WTC11 (cell line): ENCODE measurements around the gene IRX4. TPM values are rescaled to one million over a fixed set of nuclear protein-coding genes. Genes with fewer than 3 reads are reported as not detected.

Source experiments
- ATAC-seq: fragments of 200-7000 bp; cut with Tn5 transposase; 2 replicates; pipeline ENCODE4 v1.10.0; 2021; ENCODE audit warnings: mild to moderate bottlenecking, moderate library complexity
- CTCF ChIA-PET: fragments of 300-600 bp; sonication (Branson Sonifier 250); formaldehyde crosslinking; loops from one replicate; lab custom pipeline; 2021; ENCODE audit warnings: antibody characterized with exemption; lab: Charles Lee
- POLR2A ChIA-PET: fragments of 350-600 bp; sonication (Branson Sonifier 250); formaldehyde crosslinking; loops from one replicate; lab custom pipeline; 2021; ENCODE audit warnings: antibody characterized with exemption; lab: Charles Lee
- DNase-seq: peaks from one replicate; pipeline ENCODE4 v3.0.0; 2021; ENCODE audit warnings: low spot score
- H3K27ac Mint-ChIP-seq: 2 replicates; pipeline ENCODE4 v1.8.0; 2021; ENCODE audit warnings: mixed read lengths
- H3K27me3 Mint-ChIP-seq: 2 replicates; pipeline ENCODE4 v1.8.0; 2021; ENCODE audit warnings: low read depth, mild to moderate bottlenecking, moderate library complexity, mixed read lengths
- H3K36me3 Mint-ChIP-seq: 2 replicates; pipeline ENCODE4 v1.8.0; 2021; ENCODE audit warnings: mixed read lengths
- H3K4me1 Mint-ChIP-seq: 2 replicates; pipeline ENCODE4 v1.8.0; 2022; ENCODE audit warnings: mixed read lengths
- H3K4me3 Mint-ChIP-seq: 2 replicates; pipeline ENCODE4 v1.8.0; 2021; ENCODE audit warnings: mild to moderate bottlenecking, moderate library complexity, mixed read lengths
- H3K9me3 Mint-ChIP-seq: 2 replicates; pipeline ENCODE4 v1.8.0; 2021; ENCODE audit warnings: mixed read lengths
- JUN ChIP-seq: sonication (generic); formaldehyde crosslinking; IDR thresholded peaks from 2 replicates; pipeline ENCODE4 v1.8.0; 2023; ENCODE audit warnings: mild to moderate bottlenecking, missing genetic modification reagents
- MXD4 ChIP-seq: fragments of 250-450 bp; sonication (Bioruptor Pico); IDR thresholded peaks from 2 replicates; pipeline ENCODE4 v1.8.0; 2021; ENCODE audit warnings: mild to moderate bottlenecking, moderate library complexity, borderline replicate concordance
- RELA ChIP-seq: sonication (generic); formaldehyde crosslinking; IDR thresholded peaks from 2 replicates; pipeline ENCODE4 v1.8.1; 2022; ENCODE audit warnings: missing genetic modification reagents, mild to moderate bottlenecking, borderline replicate concordance
- SP1 ChIP-seq: sonication (generic); formaldehyde crosslinking; conservative IDR thresholded peaks from 2 replicates; pipeline ENCODE4 v1.8.1; 2022; ENCODE audit warnings: missing genetic modification reagents
- ZNF121 ChIP-seq: sonication (generic); formaldehyde crosslinking; IDR thresholded peaks from 2 replicates; pipeline ENCODE4 v1.8.0; 2023; ENCODE audit warnings: missing genetic modification reagents
- total RNA-seq: library from RNA; stranded (reverse); gene quantifications from 3 replicates; pipeline ENCODE4 v1.2.3, GENCODE V29; 2021
- TF ChIP-seq, protein P1 (sequence below): sonication (generic); formaldehyde crosslinking; IDR thresholded peaks from 2 replicates; pipeline ENCODE4 v1.8.0; 2023; ENCODE audit warnings: mild to moderate bottlenecking, missing genetic modification reagents
- TF ChIP-seq, protein P2 (sequence below): sonication (generic); formaldehyde crosslinking; IDR thresholded peaks from 2 replicates; pipeline ENCODE4 v1.8.1; 2023; ENCODE audit warnings: mild to moderate bottlenecking, missing genetic modification reagents
- TF ChIP-seq, protein P3 (sequence below): fragments of 250-450 bp; sonication (Bioruptor Pico); conservative IDR thresholded peaks from 2 replicates; pipeline ENCODE4 v1.9.0; 2021; ENCODE audit warnings: mild to moderate bottlenecking
- TF ChIP-seq, protein P4 (sequence below): sonication (generic); formaldehyde crosslinking; conservative IDR thresholded peaks from 2 replicates; pipeline ENCODE4 v1.8.1; 2023; ENCODE audit warnings: mild to moderate bottlenecking, low read depth, missing genetic modification reagents, moderate library complexity
- TF ChIP-seq, protein P5 (sequence below): sonication (generic); formaldehyde crosslinking; IDR thresholded peaks from 2 replicates; pipeline ENCODE4 v1.8.1; 2023; ENCODE audit warnings: mild to moderate bottlenecking, missing genetic modification reagents, moderate library complexity
- TF ChIP-seq, protein P6 (sequence below): sonication (generic); formaldehyde crosslinking; IDR thresholded peaks from 2 replicates; pipeline ENCODE4 v1.8.0; 2022; ENCODE audit warnings: mild to moderate bottlenecking, missing genetic modification reagents
- TF ChIP-seq, protein P7 (sequence below): fragments of 250-450 bp; sonication (Bioruptor Pico); IDR thresholded peaks from 2 replicates; pipeline ENCODE4 v1.9.0; 2021; ENCODE audit warnings: mild to moderate bottlenecking

The IRX4 gene
- total RNA-seq, 1 experiment from 2014 or later = 9.0 TPM

DNA sequence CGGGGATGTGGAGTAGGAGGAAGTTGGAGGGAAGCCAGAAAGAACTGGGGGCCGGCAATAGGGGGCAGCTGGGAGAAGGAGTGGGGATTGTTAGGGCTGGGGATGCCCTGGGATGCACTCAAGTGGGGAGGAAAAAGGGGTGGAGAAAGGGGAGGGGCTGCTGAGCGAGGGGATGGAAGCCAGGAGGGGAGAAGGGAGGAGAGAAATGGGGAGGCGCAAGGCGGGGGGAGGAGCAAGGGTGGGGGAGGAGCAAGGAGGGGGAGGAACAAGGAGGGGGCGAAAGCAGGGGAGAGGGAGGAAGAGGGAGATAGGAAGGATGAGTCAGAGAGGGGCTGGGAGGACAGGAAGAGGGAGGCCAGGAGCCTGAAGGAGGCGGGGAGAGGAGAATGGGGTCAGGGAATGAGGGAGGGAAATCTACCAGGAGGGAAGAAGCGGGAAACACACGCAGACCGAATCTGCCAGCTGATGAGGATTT lies 1.6 kb downstream of the IRX4 start:
- H3K27me3 Mint-ChIP-seq = peaks cover 89% of the 10 kb centered on the region
- POLR2A ChIA-PET = interaction anchor here (0.7 kb wide), 1 partner anchor 657 kb away, joined by 5 read pairs; no protein-coding TSS in a partner anchor
- ATAC-seq = peak; percentile 14
- TF ChIP-seq MXD4 = no peak
- peak; percentile 11; the same call in 1 of the 2 replicates for TF ChIP-seq SP1 (CRISPR knock-in tag)
- TF ChIP-seq, protein P1, sequence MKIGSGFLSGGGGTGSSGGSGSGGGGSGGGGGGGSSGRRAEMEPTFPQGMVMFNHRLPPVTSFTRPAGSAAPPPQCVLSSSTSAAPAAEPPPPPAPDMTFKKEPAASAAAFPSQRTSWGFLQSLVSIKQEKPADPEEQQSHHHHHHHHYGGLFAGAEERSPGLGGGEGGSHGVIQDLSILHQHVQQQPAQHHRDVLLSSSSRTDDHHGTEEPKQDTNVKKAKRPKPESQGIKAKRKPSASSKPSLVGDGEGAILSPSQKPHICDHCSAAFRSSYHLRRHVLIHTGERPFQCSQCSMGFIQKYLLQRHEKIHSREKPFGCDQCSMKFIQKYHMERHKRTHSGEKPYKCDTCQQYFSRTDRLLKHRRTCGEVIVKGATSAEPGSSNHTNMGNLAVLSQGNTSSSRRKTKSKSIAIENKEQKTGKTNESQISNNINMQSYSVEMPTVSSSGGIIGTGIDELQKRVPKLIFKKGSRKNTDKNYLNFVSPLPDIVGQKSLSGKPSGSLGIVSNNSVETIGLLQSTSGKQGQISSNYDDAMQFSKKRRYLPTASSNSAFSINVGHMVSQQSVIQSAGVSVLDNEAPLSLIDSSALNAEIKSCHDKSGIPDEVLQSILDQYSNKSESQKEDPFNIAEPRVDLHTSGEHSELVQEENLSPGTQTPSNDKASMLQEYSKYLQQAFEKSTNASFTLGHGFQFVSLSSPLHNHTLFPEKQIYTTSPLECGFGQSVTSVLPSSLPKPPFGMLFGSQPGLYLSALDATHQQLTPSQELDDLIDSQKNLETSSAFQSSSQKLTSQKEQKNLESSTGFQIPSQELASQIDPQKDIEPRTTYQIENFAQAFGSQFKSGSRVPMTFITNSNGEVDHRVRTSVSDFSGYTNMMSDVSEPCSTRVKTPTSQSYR (CRISPR knock-in tag) = peak; percentile 62; the same call in 1 of the 2 replicates
- TF ChIP-seq, all 79 proteins: peak for 2
- Mint-ChIP-seq H3K9me3 (no peaks in the 10 kb centered on the region), H3K27ac (no peak overlapping the region), H3K36me3 (peaks cover 11% of the 10 kb centered on the region), H3K4me3 (peak overlapping the region; percentile 66), H3K4me1 (peaks cover 33% of the 10 kb centered on the region)
- CTCF ChIA-PET = interaction anchor here (0.6 kb wide), 2 partner anchors 207 to 209 kb away, joined by 3 read pairs; no protein-coding TSS in a partner anchor
- DNase-seq = peak; percentile 76

DNA sequence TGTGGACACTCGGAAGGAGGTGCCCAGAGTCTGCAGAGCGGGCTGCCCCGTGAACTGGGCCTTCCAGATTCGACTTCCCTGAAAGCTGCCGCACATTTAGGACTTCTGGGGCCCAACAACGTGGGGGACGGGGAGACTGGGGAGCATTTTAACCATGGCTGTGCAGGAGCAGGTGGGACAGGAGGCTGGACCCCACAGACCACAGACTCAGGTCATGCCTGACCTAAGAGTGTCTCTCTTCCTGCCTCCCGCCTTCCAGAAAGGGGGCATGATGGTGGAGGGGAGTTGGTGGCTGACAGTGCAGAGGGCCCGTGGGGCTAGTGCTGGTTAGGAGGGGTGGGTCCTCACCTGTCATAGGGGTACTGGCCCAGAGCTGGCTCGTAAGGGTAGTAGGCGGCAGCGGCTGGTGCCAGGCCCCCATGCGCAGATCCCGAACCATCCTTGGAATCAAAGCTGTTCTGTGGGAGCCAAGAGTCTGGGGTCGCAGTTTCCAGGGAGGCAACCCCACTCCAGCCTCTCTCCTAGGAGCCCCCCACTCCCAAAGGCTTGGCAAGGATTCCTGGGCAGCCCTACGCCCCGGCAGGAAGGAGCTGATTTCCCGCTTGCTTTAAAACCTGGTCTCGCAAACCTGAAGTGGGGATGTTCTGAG lies 2.2 kb downstream of the IRX4 start:
- peaks cover 89% of the 10 kb centered on the region for H3K27me3 Mint-ChIP-seq

DNA sequence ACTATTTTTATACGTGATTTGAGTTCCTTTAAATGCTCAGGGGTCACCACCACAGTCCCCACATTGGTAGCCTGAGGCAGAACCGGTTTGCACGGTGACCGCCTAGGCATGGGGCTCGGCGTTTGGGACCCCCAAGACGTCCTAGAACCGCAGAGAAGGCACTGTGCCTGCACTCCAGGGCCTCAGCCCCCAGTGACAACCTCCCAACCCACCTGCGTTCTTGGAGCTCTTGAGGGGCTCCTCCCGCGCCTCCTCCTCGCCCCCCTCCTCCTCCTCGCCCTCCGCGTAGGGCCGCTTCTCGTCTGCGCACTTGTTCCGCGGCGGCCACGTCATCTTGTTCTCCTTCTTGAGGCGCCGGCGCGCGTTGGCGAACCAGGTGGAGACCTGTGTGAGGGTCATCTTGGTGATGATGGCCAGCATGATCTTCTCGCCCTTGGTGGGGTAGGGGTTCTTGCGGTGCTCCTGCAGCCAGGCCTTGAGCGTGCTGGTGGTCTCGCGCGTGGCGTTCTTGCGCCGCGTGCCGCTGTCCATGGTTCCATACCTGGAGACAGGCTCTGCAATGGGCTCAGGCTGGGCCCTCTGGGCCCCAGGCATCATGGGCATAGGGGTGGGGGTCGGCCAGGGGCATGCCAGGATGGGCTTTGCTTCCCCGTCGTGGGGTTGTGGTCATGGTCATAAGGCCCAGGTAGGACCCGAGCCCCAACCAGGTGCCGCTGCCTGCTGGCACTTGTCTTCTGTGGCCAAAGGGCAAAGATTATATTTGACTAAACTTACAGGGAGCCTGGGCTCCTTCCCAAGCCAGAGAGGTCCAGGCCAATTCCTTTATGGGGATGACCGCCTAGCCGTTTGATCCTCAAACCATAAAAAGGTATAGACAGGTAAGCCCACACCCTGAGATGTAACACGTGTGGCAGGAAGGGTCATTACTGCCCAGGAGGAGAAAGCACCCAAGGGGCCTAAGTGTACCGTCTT lies 3.1 kb downstream of the IRX4 start:
- peaks cover 89% of the 10 kb centered on the region for H3K27me3 Mint-ChIP-seq
- CTCF ChIA-PET = interaction anchor here (1.4 kb wide), 1 partner anchor 115 kb away, joined by 3 read pairs; no protein-coding TSS in a partner anchor
- no peak for TF ChIP-seq RELA
- TF ChIP-seq, protein P2, sequence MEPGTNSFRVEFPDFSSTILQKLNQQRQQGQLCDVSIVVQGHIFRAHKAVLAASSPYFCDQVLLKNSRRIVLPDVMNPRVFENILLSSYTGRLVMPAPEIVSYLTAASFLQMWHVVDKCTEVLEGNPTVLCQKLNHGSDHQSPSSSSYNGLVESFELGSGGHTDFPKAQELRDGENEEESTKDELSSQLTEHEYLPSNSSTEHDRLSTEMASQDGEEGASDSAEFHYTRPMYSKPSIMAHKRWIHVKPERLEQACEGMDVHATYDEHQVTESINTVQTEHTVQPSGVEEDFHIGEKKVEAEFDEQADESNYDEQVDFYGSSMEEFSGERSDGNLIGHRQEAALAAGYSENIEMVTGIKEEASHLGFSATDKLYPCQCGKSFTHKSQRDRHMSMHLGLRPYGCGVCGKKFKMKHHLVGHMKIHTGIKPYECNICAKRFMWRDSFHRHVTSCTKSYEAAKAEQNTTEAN (CRISPR knock-in tag) = no peak
- TF ChIP-seq, protein P3, sequence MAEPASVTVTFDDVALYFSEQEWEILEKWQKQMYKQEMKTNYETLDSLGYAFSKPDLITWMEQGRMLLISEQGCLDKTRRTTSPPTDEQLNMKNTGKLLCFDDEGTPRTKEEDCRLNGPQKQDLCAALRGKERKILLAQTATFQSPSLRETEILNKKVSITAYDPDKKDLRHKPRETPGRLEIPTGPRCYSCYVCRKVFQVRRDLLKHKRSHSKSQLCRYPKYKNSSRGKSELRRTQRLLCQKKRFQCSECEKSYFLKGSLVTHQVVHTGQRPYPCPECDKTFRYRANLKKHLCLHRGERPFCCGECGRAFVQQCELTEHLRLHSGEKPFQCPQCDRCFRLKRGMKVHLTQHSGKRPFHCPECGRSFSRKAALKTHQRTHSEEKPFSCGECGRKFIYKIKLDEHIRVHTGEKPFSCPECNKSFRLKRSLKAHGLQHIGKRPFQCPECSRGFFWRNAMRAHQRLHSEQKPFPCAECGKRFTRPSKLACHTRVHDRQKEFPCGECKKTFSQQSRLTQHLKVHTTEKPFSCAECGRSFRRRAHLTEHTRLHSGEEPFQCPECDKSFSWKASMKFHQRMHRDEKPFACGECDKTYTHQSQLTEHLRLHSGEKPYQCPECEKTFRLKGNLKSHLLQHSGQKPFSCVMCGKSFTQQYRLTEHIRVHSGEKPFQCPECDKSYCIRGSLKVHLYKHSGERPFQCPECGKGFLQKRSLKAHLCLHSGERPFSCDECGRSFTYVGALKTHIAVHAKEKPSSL (CRISPR knock-in tag) = no peak
- TF ChIP-seq, protein P4, sequence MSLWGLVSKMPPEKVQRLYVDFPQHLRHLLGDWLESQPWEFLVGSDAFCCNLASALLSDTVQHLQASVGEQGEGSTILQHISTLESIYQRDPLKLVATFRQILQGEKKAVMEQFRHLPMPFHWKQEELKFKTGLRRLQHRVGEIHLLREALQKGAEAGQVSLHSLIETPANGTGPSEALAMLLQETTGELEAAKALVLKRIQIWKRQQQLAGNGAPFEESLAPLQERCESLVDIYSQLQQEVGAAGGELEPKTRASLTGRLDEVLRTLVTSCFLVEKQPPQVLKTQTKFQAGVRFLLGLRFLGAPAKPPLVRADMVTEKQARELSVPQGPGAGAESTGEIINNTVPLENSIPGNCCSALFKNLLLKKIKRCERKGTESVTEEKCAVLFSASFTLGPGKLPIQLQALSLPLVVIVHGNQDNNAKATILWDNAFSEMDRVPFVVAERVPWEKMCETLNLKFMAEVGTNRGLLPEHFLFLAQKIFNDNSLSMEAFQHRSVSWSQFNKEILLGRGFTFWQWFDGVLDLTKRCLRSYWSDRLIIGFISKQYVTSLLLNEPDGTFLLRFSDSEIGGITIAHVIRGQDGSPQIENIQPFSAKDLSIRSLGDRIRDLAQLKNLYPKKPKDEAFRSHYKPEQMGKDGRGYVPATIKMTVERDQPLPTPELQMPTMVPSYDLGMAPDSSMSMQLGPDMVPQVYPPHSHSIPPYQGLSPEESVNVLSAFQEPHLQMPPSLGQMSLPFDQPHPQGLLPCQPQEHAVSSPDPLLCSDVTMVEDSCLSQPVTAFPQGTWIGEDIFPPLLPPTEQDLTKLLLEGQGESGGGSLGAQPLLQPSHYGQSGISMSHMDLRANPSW (CRISPR knock-in tag) = no peak

More for the DNA sequence above, 2.2 kb downstream of the IRX4 start:
- H3K4me3 Mint-ChIP-seq = no peak overlapping the region
- no peak overlapping the region for H3K27ac Mint-ChIP-seq
- ATAC-seq = no peak
- CTCF ChIA-PET = interaction anchor here (0.6 kb wide), 2 partner anchors 207 to 209 kb away, joined by 3 read pairs; no protein-coding TSS in a partner anchor
- TF ChIP-seq, protein P5, sequence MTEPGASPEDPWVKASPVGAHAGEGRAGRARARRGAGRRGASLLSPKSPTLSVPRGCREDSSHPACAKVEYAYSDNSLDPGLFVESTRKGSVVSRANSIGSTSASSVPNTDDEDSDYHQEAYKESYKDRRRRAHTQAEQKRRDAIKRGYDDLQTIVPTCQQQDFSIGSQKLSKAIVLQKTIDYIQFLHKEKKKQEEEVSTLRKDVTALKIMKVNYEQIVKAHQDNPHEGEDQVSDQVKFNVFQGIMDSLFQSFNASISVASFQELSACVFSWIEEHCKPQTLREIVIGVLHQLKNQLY (CRISPR knock-in tag) = no peak
- TF ChIP-seq JUN (CRISPR knock-in tag) (no peak), ZNF121 (CRISPR knock-in tag) (no peak)
- TF ChIP-seq, protein P6, sequence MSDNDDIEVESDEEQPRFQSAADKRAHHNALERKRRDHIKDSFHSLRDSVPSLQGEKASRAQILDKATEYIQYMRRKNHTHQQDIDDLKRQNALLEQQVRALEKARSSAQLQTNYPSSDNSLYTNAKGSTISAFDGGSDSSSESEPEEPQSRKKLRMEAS (CRISPR knock-in tag) = no peak
- TF ChIP-seq, protein P7, sequence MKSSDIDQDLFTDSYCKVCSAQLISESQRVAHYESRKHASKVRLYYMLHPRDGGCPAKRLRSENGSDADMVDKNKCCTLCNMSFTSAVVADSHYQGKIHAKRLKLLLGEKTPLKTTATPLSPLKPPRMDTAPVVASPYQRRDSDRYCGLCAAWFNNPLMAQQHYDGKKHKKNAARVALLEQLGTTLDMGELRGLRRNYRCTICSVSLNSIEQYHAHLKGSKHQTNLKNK (CRISPR knock-in tag) = no peak
- TF ChIP-seq, protein P4 (CRISPR knock-in tag) = no peak
- POLR2A ChIA-PET = interaction anchor here (0.7 kb wide), 1 partner anchor 657 kb away, joined by 5 read pairs; no protein-coding TSS in a partner anchor
- peaks cover 34% of the 10 kb centered on the region for H3K4me1 Mint-ChIP-seq
- H3K9me3 Mint-ChIP-seq = no peaks in the 10 kb centered on the region
- no peak for DNase-seq
- peaks cover 11% of the 10 kb centered on the region for H3K36me3 Mint-ChIP-seq

More for the DNA sequence above, 3.1 kb downstream of the IRX4 start:
- DNase-seq = no peak
- H3K9me3 Mint-ChIP-seq = no peaks in the 10 kb centered on the region
- POLR2A ChIA-PET = interaction anchor here (1.5 kb wide), 1 partner anchor 79 kb away, joined by 3 read pairs; the partner anchor contains the start of gene NDUFS6
- peak overlapping the region; percentile 36; the same call in 1 of the 2 replicates for H3K4me3 Mint-ChIP-seq
- ATAC-seq = no peak
- H3K36me3 Mint-ChIP-seq = peaks cover 11% of the 10 kb centered on the region
- H3K4me1 Mint-ChIP-seq = peaks cover 29% of the 10 kb centered on the region
- no peak overlapping the region for H3K27ac Mint-ChIP-seq
